ENCODE data around the gene MTHFD1L. TPM values are rescaled to one million over a fixed set of nuclear protein-coding genes. Genes with fewer than 3 reads are reported as not detected.
"Not testable (repeated sequence)": the region's sequence is repeated elsewhere in the genome, so short reads cannot be mapped to it uniquely, and the experiment has no call there.

MTHFD1L gene
- total and polyA plus RNA-seq, 2 donors = 13.9 to 16.0 TPM

DNA sequence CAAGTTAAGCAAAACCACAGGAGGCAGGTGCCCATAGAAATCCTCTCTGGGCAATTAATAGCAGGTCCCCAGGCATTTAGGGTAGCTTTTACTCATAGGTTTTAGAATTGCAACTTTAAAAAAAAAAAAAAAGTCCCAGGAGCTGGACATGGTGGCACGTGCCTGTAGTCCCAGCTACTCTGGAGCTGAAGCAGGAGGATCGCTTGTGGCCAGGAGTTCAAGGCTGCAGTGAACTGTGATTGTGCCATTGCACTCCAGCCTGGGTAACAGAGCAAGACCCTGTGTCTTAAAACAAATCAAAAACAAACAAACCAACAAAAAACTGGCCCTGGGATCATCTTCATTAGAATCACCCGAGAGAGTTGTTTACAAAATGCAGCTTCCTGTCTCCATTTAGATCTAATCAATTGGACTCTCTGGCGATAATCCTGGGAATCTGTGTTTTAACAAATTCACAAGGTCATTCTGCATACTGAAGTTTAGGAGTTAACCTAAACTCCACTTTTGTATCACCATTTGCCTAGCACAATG is 242.5 kb downstream of the MTHFD1L start:
- WGBS = 80% methylated on average over 4 of the region's 4 CpGs
- no peak for DNase-seq (ENCODE audit: low read depth in 6 of 9, low spot score in 9 of 9)
- no peaks in the 10 kb centered on the region for H3K9me3 ChIP-seq (ENCODE audit: control insufficient read depth in 2 of 2, insufficient read depth in 1 of 2, low read length in 1 of 2)

DNA sequence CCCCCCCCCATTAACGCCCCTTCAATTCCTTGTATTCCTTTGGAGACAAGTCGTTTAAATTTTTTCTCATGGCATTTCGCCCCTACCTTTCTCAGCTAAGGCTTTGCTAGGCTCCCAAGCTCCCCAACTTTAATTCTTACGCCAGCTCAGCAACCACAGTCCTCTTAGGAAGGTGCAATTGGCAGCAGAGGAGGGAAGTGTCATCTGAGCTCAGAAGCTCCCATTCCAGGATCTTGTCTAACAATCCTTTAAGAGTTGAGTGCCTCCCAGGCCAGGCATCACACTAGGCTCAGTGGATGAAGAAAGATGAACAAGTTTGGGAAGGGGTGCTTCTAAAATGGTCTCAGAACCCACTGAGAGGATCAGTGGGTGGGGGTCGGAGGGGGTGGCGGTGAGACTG is 243.0 kb downstream of the MTHFD1L start:
- Histone ChIP-seq H3K4me1 (ENCODE audit: control insufficient read depth in 2 of 2, insufficient read depth in 2 of 2, low read length in 2 of 2) (no peaks in the 10 kb centered on the region), H3K27ac (ENCODE audit: low read depth in 1 of 2, low read length in 1 of 2) (no peak overlapping the region), H3K36me3 (ENCODE audit: control insufficient read depth in 2 of 2, insufficient read depth in 2 of 2, low read length in 1 of 2) (no peaks in the 10 kb centered on the region), H3K4me3 (ENCODE audit: low read length in 2 of 2) (no peak overlapping the region), H3K27me3 (ENCODE audit: control insufficient read depth in 2 of 2, insufficient read depth in 1 of 2, low read length in 1 of 2) (no peaks in the 10 kb centered on the region), H3K9me3 (ENCODE audit: control insufficient read depth in 2 of 2, insufficient read depth in 1 of 2, low read length in 1 of 2) (no peaks in the 10 kb centered on the region)
- 85% methylated on average over 6 of the region's 6 CpGs for whole genome bisulfite sequencing
- no peak for DNase-seq (ENCODE audit: low read depth in 6 of 9, low spot score in 9 of 9)

More for the DNA sequence above, 242.5 kb downstream of the MTHFD1L start:
- H3K27me3 ChIP-seq (ENCODE audit: control insufficient read depth in 2 of 2, insufficient read depth in 1 of 2, low read length in 1 of 2) = no peaks in the 10 kb centered on the region
- no peak overlapping the region for H3K27ac ChIP-seq (ENCODE audit: low read depth in 1 of 2, low read length in 1 of 2)
- no peak overlapping the region for H3K4me3 ChIP-seq (ENCODE audit: low read length in 2 of 2)
- no peaks in the 10 kb centered on the region for H3K36me3 ChIP-seq (ENCODE audit: control insufficient read depth in 2 of 2, insufficient read depth in 2 of 2, low read length in 1 of 2)
- H3K4me1 ChIP-seq (ENCODE audit: control insufficient read depth in 2 of 2, insufficient read depth in 2 of 2, low read length in 2 of 2) = no peaks in the 10 kb centered on the region

DNA sequence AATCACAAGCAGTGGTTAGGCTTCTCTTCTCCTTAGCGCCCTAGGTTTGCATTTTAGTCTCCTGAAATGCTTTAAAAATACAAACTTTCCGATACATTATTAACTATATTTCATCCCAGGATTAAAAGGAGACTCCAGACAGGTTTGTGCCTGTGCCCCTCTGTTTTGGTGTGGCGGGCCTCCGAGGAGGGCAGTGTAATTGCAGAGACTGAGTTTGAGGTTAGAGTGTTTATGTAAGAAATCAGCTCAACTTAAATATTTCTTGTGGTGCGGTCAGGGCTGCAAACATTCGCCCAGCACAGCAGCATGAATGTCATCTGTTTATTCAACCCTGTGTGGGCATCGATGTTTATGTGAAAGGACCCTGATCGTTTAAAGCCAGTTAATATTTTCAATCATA is 243.9 kb downstream of the MTHFD1L start:
- Histone ChIP-seq H3K4me1 (ENCODE audit: control insufficient read depth in 2 of 2, insufficient read depth in 2 of 2, low read length in 2 of 2) (no peaks in the 10 kb centered on the region), H3K27ac (ENCODE audit: low read depth in 1 of 2, low read length in 1 of 2) (no peak overlapping the region), H3K27me3 (ENCODE audit: control insufficient read depth in 2 of 2, insufficient read depth in 1 of 2, low read length in 1 of 2) (no peaks in the 10 kb centered on the region), H3K4me3 (ENCODE audit: low read length in 2 of 2) (no peak overlapping the region), H3K9me3 (ENCODE audit: control insufficient read depth in 2 of 2, insufficient read depth in 1 of 2, low read length in 1 of 2) (no peaks in the 10 kb centered on the region), H3K36me3 (ENCODE audit: control insufficient read depth in 2 of 2, insufficient read depth in 2 of 2, low read length in 1 of 2) (no peaks in the 10 kb centered on the region)
- 96% methylated on average over 8 of the region's 8 CpGs for WGBS
- no peak for DNase-seq (ENCODE audit: low read depth in 6 of 9, low spot score in 9 of 9)

DNA sequence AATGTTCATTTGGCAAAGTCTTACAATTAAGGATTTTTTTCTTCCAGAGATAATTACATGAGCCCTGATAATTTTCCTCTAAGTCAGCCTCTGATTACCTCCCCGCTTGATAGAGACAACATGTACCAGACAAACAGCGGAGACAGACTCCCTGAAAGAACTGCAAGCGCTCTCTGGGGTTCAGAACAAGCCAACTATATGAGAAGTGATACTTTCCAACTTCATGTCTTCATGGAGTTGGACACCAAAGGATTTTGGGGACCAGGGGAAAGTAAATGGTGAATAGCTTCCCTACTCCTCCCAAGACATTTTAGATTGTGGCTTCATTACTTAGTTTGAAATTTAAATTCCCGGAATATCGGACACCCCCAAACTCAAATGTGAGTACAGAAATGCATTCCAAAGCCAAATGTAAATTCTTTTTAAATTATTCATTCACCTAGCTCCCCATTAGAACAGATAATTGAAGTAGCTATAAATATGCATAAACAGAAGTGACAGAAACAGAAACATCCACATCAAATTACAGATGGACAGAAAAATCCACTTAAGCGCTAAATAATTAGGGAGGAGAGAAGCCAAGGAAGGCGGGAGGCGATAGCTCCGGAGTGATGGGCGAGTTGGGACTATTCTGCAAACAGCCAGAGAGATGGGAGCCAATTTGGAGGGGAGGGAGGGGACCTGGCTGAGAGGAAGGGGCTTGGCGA is 244.5 kb downstream of the MTHFD1L start:
- 93% methylated on average over 11 of the region's 11 CpGs for WGBS
- H3K36me3 ChIP-seq (ENCODE audit: control insufficient read depth in 2 of 2, insufficient read depth in 2 of 2, low read length in 1 of 2) = no peaks in the 10 kb centered on the region

DNA sequence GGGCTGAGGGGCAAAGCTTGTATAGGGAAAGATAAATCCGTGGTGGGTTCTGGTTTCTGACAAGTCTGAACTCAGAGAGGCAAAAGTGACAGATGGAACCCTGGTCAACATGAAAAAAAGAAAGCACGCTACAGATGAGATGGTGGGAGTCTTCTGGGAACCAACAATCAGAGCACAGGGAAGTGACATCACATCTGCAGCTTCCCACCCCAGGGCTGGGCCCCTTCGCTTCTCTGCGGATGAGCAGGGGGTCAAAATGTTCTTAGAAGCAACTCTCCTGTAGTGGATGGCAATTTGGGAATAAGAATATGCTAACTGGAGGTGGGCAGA is 245.0 kb downstream of the MTHFD1L start:
- Histone ChIP-seq H3K4me1 (ENCODE audit: control insufficient read depth in 2 of 2, insufficient read depth in 2 of 2, low read length in 2 of 2) (no peaks in the 10 kb centered on the region), H3K36me3 (ENCODE audit: control insufficient read depth in 2 of 2, insufficient read depth in 2 of 2, low read length in 1 of 2) (no peaks in the 10 kb centered on the region), H3K4me3 (ENCODE audit: low read length in 2 of 2) (no peak overlapping the region), H3K27ac (ENCODE audit: low read depth in 1 of 2, low read length in 1 of 2) (no peak overlapping the region), H3K9me3 (ENCODE audit: control insufficient read depth in 2 of 2, insufficient read depth in 1 of 2, low read length in 1 of 2) (no peaks in the 10 kb centered on the region), H3K27me3 (ENCODE audit: control insufficient read depth in 2 of 2, insufficient read depth in 1 of 2, low read length in 1 of 2) (no peaks in the 10 kb centered on the region)
- WGBS = 88% methylated on average over 4 of the region's 4 CpGs
- no peak for DNase-seq (ENCODE audit: low read depth in 6 of 9, low spot score in 9 of 9)

More for the DNA sequence above, 244.5 kb downstream of the MTHFD1L start:
- H3K27ac ChIP-seq (ENCODE audit: low read depth in 1 of 2, low read length in 1 of 2) = no peak overlapping the region
- no peaks in the 10 kb centered on the region for H3K27me3 ChIP-seq (ENCODE audit: control insufficient read depth in 2 of 2, insufficient read depth in 1 of 2, low read length in 1 of 2)
- no peaks in the 10 kb centered on the region for H3K4me1 ChIP-seq (ENCODE audit: control insufficient read depth in 2 of 2, insufficient read depth in 2 of 2, low read length in 2 of 2)
- H3K9me3 ChIP-seq (ENCODE audit: control insufficient read depth in 2 of 2, insufficient read depth in 1 of 2, low read length in 1 of 2) = no peaks in the 10 kb centered on the region
- H3K4me3 ChIP-seq (ENCODE audit: low read length in 2 of 2) = no peak overlapping the region
- no peak for DNase-seq (ENCODE audit: low read depth in 6 of 9, low spot score in 9 of 9)

DNA sequence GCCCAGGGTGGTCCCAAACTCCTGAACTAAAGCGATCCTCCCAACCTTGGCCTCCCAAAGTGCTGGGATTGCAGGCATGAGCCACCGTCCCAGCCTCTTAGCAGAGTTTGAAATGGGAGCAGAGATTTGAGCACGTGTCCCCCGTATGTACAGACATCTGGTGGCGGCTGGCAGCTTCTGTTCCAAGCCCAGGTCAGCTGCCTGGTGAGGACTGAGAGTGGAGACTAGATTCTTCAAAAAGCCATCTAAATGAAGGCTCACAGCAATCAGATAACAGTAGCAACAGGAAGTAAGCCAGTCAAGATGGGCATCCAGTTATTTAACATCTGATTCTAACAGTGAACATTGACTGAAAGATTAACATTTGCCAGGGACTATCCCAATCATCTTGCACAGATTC is 246.2 kb downstream of the MTHFD1L start:
- no peaks in the 10 kb centered on the region for H3K27me3 ChIP-seq (ENCODE audit: control insufficient read depth in 2 of 2, insufficient read depth in 1 of 2, low read length in 1 of 2)
- no peaks in the 10 kb centered on the region for H3K36me3 ChIP-seq (ENCODE audit: control insufficient read depth in 2 of 2, insufficient read depth in 2 of 2, low read length in 1 of 2)
- no peak overlapping the region for H3K4me3 ChIP-seq (ENCODE audit: low read length in 2 of 2)
- DNase-seq (ENCODE audit: low read depth in 6 of 9, low spot score in 9 of 9) = no peak
- H3K4me1 ChIP-seq (ENCODE audit: control insufficient read depth in 2 of 2, insufficient read depth in 2 of 2, low read length in 2 of 2) = no peaks in the 10 kb centered on the region
- no peaks in the 10 kb centered on the region for H3K9me3 ChIP-seq (ENCODE audit: control insufficient read depth in 2 of 2, insufficient read depth in 1 of 2, low read length in 1 of 2)
- 86% methylated on average over 5 of the region's 5 CpGs for WGBS
- no peak overlapping the region for H3K27ac ChIP-seq (ENCODE audit: low read depth in 1 of 2, low read length in 1 of 2)

DNA sequence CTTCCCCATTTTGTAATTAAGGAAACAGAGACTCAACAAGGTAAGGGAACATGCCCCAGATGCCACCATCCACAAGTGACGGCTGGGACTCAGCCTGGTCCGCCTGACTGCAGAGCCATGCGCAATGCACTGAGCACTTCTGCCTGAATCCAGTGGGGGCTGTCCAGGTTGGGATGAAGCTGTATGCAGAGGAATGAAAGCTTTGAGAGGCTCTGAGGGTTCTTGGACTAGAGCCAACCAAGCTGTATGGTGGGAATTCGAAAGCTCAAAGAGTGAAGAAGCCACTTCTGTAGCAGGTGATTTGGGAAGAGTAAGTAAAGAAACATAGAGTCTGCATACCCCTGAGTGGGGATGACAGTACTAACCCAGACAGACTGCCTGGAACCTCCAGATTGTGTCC is 246.6 kb downstream of the MTHFD1L start:
- 86% methylated on average over 4 of the region's 4 CpGs for WGBS
- no peak overlapping the region for H3K27ac ChIP-seq (ENCODE audit: low read depth in 1 of 2, low read length in 1 of 2)
- H3K9me3 ChIP-seq (ENCODE audit: control insufficient read depth in 2 of 2, insufficient read depth in 1 of 2, low read length in 1 of 2) = no peaks in the 10 kb centered on the region
- no peaks in the 10 kb centered on the region for H3K4me1 ChIP-seq (ENCODE audit: control insufficient read depth in 2 of 2, insufficient read depth in 2 of 2, low read length in 2 of 2)
- no peaks in the 10 kb centered on the region for H3K36me3 ChIP-seq (ENCODE audit: control insufficient read depth in 2 of 2, insufficient read depth in 2 of 2, low read length in 1 of 2)
- no peaks in the 10 kb centered on the region for H3K27me3 ChIP-seq (ENCODE audit: control insufficient read depth in 2 of 2, insufficient read depth in 1 of 2, low read length in 1 of 2)
- no peak for DNase-seq (ENCODE audit: low read depth in 6 of 9, low spot score in 9 of 9)
- no peak overlapping the region for H3K4me3 ChIP-seq (ENCODE audit: low read length in 2 of 2)

DNA sequence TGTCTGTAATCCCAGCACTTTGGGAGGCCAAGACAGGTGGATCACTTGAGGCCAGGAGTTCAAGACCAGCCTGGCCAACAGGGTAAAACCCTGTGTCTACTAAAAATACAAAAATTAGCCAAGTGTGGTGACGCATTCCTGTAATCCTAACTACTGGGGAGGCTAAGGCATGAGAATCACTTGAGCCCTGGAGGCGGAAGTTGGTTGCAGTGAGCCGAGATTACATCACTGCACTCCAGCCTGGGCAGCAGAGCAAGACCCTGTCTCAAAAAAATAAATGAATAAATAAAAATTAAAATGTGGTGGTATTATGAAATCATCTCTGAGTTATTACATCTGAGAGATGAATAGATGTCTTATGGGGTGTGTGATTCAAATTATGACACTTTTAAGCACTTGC is 247.4 kb downstream of the MTHFD1L start:
- 78% methylated on average over 3 of the region's 3 CpGs for WGBS
- not testable (repeated sequence) for H3K27me3 ChIP-seq (ENCODE audit: control insufficient read depth in 2 of 2, insufficient read depth in 1 of 2, low read length in 1 of 2)

DNA sequence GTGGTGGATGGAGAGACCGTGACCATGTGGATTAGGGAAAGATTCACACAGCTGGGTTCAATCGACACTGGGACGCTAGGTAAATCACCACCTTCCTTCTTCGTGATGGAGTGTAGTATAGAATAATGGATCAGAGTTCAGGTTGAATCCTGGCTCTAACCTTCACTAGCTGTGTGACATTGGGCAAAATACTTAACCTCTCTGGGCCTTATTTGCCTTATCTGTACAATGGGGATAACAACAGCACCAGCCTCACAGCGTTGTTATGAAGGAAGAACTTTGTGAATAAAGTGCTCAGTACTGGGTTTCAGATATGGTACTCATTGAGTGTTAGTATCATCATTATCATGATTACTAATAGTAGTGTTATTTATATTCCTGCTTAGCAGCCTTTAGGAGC is 248.1 kb downstream of the MTHFD1L start:
- Histone ChIP-seq H3K27me3 (ENCODE audit: control insufficient read depth in 2 of 2, insufficient read depth in 1 of 2, low read length in 1 of 2) (no peaks in the 10 kb centered on the region), H3K4me1 (ENCODE audit: control insufficient read depth in 2 of 2, insufficient read depth in 2 of 2, low read length in 2 of 2) (peaks cover 0 to 1% of the 10 kb centered on the region in 2 donors), H3K9me3 (ENCODE audit: control insufficient read depth in 2 of 2, insufficient read depth in 1 of 2, low read length in 1 of 2) (no peaks in the 10 kb centered on the region), H3K4me3 (ENCODE audit: low read length in 2 of 2) (no peak overlapping the region), H3K27ac (ENCODE audit: low read depth in 1 of 2, low read length in 1 of 2) (no peak overlapping the region), H3K36me3 (ENCODE audit: control insufficient read depth in 2 of 2, insufficient read depth in 2 of 2, low read length in 1 of 2) (no peaks in the 10 kb centered on the region)
- WGBS = 97% methylated on average over 5 of the region's 5 CpGs
- no peak for DNase-seq (ENCODE audit: low read depth in 6 of 9, low spot score in 9 of 9)

More for the DNA sequence above, 247.4 kb downstream of the MTHFD1L start:
- DNase-seq (ENCODE audit: low read depth in 6 of 9, low spot score in 9 of 9); H3K9me3 ChIP-seq (ENCODE audit: control insufficient read depth in 2 of 2, insufficient read depth in 1 of 2, low read length in 1 of 2); H3K4me1 ChIP-seq (ENCODE audit: control insufficient read depth in 2 of 2, insufficient read depth in 2 of 2, low read length in 2 of 2); H3K27ac ChIP-seq (ENCODE audit: low read depth in 1 of 2, low read length in 1 of 2); H3K36me3 ChIP-seq (ENCODE audit: control insufficient read depth in 2 of 2, insufficient read depth in 2 of 2, low read length in 1 of 2); H3K4me3 ChIP-seq (ENCODE audit: low read length in 2 of 2): not testable (repeated sequence)

Measured in thymus (tissue), 11 donors.